HepG2 (cell line): ENCODE measurements around the gene NVL. TPM values are rescaled to one million over a fixed set of nuclear protein-coding genes. Genes with fewer than 3 reads are reported as not detected.

Experiments used
- ARHGAP35 ChIP-seq: sonication (generic); formaldehyde crosslinking; IDR thresholded peaks from 2 replicates; pipeline ENCODE4 v1.9.0; 2022; ENCODE audit warnings: mild to moderate bottlenecking, inconsistent platforms, moderate library complexity, missing genetic modification reagents, borderline replicate concordance
- GTF2F1 ChIP-seq: fragments of 150-350 bp; IDR thresholded peaks from 2 replicates; pipeline ENCODE4 v1.6.1; 2014; ENCODE audit warnings: low read length
- HNRNPH1 ChIP-seq: fragments of 200-400 bp; formaldehyde crosslinking; optimal IDR thresholded peaks from 2 replicates; pipeline ENCODE3; 2017; ENCODE audit warnings: mild to moderate bottlenecking, low read depth, low read length
- POGZ ChIP-seq: sonication (generic); formaldehyde crosslinking; IDR thresholded peaks from 2 replicates; pipeline ENCODE4 v1.4.0; 2020; ENCODE audit warnings: mild to moderate bottlenecking, missing genetic modification reagents
- RFX1 ChIP-seq: fragments of 450-650 bp; IDR thresholded peaks from 2 replicates; pipeline ENCODE4 v1.6.1; 2017
- SETDB1 ChIP-seq: sonication (generic); formaldehyde crosslinking; IDR thresholded peaks from 2 replicates; pipeline ENCODE4 v1.5.1; 2020; ENCODE audit warnings: missing genetic modification reagents, mild to moderate bottlenecking, borderline replicate concordance
- SMARCC2 ChIP-seq: fragments of 450-650 bp; IDR thresholded peaks from 2 replicates; pipeline ENCODE4 v1.6.1; 2017; ENCODE audit warnings: antibody characterized with exemption, mild to moderate bottlenecking
- SRSF1 ChIP-seq: fragments of 200-400 bp; formaldehyde crosslinking; optimal IDR thresholded peaks from 2 replicates; pipeline ENCODE3; 2017; ENCODE audit warnings: mild to moderate bottlenecking, low read depth, low read length, moderate library complexity
- ZNF549 ChIP-seq: sonication (generic); formaldehyde crosslinking; IDR thresholded peaks from 2 replicates; pipeline ENCODE4 v1.5.0; 2020; ENCODE audit warnings: missing genetic modification reagents
- ZNF615 ChIP-seq: sonication (generic); formaldehyde crosslinking; IDR thresholded peaks from 2 replicates; pipeline ENCODE4 v1.5.0; 2020; ENCODE audit warnings: mild to moderate bottlenecking, missing genetic modification reagents, borderline replicate concordance
- ZNF839 ChIP-seq: sonication (generic); formaldehyde crosslinking; IDR thresholded peaks from 2 replicates; pipeline ENCODE4 v1.4.0; 2020; ENCODE audit warnings: missing genetic modification reagents, mild to moderate bottlenecking, borderline replicate concordance
- polyA plus RNA-seq, 8 experiments: library from polyadenylated mRNA; depleted of rRNA in 3 of 8; stranded (reverse) in 7 of 8; unstranded in 1 of 8; fragments of >200 nt; fragmentation: Illumina TruSeq in 4 of 8; extraction: Trizol in 4 of 8; gene quantifications; 2 replicates each; pipeline versions ENCODE4 v1.2.1 to v1.2.3, GENCODE V29; 2011 to 2016; ENCODE audit warnings: low read depth in 4 of 8, missing spikeins in 1 of 8, mixed read lengths in 1 of 8; ENCODE audit not compliant: insufficient read depth in 1 of 8
- total RNA-seq, 5 experiments: library from RNA; depleted of rRNA; stranded (reverse); fragments of >200 nt; fragmentation: Illumina TruSeq; extraction: Trizol; gene quantifications; 2 replicates each; pipeline ENCODE4 v1.2.3, GENCODE V29; 2016; ENCODE audit warnings: low read depth in 1 of 5
- TF ChIP-seq, protein P1 (sequence below): sonication (generic); formaldehyde crosslinking; IDR thresholded peaks from 2 replicates; pipeline ENCODE4 v1.8.0; 2022; ENCODE audit warnings: missing genetic modification reagents, mild to moderate bottlenecking, moderate library complexity, borderline replicate concordance
- TF ChIP-seq, protein P2 (sequence below): fragments of 450-650 bp; IDR thresholded peaks from 2 replicates; pipeline ENCODE4 v1.6.1; 2017
- TF ChIP-seq, protein P3 (sequence below): sonication (generic); formaldehyde crosslinking; IDR thresholded peaks from 2 replicates; pipeline ENCODE4 v1.4.0; 2020; ENCODE audit warnings: low read depth, mild to moderate bottlenecking, missing genetic modification reagents
- TF ChIP-seq, protein P4 (sequence below): sonication (generic); formaldehyde crosslinking; IDR thresholded peaks from 2 replicates; pipeline ENCODE4 v1.8.0; 2022; ENCODE audit warnings: mild to moderate bottlenecking, missing genetic modification reagents, moderate library complexity
- TF ChIP-seq, protein P5 (sequence below): sonication (generic); formaldehyde crosslinking; conservative IDR thresholded peaks from 2 replicates; pipeline ENCODE4 v1.5.0; 2020; ENCODE audit warnings: missing genetic modification reagents
- TF ChIP-seq, protein P6 (sequence below), 2 experiments: sonication (generic) in 1 of 2; formaldehyde crosslinking in 1 of 2; IDR thresholded peaks; 2 replicates each; pipeline versions ENCODE4 v1.4.0 to v1.6.1; 2018 to 2020; ENCODE audit warnings: missing genetic modification reagents in 2 of 2, borderline replicate concordance in 1 of 2, low read depth in 1 of 2, mild to moderate bottlenecking in 1 of 2, missing biosample characterization in 1 of 2
- TF ChIP-seq, protein P7 (sequence below): sonication (generic); formaldehyde crosslinking; IDR thresholded peaks from 2 replicates; pipeline ENCODE4 v1.4.0; 2020; ENCODE audit warnings: mild to moderate bottlenecking, missing genetic modification reagents

The NVL gene
- total and polyA plus RNA-seq, 2 of the 13 experiments (the other 11 are each of a cell fraction or from before 2014, with no cell fraction given), result 8.3 to 21.0 TPM

DNA sequence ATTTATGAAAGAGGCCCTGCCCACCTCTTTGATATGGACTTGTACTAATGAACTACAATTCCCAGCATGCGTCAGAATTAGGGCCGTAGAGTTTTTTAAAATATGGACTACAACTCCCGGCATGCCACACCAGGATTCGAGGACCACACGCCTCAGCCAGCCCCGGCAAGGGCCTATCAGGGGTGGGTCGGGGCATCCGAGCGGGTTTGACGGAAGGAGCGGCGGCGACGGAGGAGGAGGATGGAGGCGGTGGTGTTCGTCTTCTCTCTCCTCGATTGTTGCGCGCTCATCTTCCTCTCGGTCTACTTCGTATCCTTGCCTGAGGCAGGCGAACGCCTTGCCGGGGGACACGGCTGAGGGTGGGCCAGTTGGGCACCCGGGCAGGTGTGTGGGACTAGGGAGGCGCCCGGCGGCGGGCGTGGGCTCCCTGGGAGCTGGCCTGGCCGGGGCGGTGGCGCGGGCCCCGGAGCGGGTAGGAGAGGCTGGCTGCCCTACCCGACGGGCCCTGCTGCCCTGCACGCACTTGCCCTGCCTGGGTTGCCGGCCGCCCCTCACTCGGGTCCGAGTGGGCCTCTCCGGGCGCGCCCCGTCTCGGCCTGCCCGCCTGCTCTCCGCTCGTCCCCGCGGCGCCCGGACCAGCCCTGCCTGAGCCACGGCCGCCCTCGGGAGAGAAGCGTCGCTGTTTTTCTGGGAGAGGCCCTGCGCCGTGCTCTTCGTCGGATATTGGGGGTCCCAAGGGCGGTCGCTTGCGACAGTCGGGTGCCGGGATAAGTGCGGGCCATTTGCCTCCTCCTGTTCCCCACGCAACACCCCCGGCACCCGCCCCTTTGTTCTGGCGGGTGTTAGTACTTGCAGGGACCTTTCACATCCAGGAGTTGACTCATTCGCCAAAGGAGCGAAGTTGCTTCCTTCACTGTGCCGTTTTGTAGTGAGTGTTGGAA, 27.0 kb upstream of the NVL start, which contains the start of gene CNIH4 (continued):
- TF ChIP-seq, protein P1, sequence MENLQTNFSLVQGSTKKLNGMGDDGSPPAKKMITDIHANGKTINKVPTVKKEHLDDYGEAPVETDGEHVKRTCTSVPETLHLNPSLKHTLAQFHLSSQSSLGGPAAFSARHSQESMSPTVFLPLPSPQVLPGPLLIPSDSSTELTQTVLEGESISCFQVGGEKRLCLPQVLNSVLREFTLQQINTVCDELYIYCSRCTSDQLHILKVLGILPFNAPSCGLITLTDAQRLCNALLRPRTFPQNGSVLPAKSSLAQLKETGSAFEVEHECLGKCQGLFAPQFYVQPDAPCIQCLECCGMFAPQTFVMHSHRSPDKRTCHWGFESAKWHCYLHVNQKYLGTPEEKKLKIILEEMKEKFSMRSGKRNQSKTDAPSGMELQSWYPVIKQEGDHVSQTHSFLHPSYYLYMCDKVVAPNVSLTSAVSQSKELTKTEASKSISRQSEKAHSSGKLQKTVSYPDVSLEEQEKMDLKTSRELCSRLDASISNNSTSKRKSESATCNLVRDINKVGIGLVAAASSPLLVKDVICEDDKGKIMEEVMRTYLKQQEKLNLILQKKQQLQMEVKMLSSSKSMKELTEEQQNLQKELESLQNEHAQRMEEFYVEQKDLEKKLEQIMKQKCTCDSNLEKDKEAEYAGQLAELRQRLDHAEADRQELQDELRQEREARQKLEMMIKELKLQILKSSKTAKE (CRISPR knock-in tag), result no peak
- TF ChIP-seq ARHGAP35 (CRISPR knock-in tag) (peak; percentile 66; the same call in 1 of the 2 replicates), HNRNPH1 (no peak), SMARCC2 (no peak), ZNF549 (CRISPR knock-in tag) (no peak), SRSF1 (peak; percentile 56), SETDB1 (CRISPR knock-in tag) (no peak), GTF2F1 (no peak), ZNF839 (no peak), ZNF615 (no peak), RFX1 (no peak), POGZ (CRISPR knock-in tag) (0 out of 2 replicates have a peak, but pooled peaks have one; percentile 38)
- TF ChIP-seq, protein P2, sequence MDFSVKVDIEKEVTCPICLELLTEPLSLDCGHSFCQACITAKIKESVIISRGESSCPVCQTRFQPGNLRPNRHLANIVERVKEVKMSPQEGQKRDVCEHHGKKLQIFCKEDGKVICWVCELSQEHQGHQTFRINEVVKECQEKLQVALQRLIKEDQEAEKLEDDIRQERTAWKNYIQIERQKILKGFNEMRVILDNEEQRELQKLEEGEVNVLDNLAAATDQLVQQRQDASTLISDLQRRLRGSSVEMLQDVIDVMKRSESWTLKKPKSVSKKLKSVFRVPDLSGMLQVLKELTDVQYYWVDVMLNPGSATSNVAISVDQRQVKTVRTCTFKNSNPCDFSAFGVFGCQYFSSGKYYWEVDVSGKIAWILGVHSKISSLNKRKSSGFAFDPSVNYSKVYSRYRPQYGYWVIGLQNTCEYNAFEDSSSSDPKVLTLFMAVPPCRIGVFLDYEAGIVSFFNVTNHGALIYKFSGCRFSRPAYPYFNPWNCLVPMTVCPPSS, result no peak
- TF ChIP-seq, protein P3, sequence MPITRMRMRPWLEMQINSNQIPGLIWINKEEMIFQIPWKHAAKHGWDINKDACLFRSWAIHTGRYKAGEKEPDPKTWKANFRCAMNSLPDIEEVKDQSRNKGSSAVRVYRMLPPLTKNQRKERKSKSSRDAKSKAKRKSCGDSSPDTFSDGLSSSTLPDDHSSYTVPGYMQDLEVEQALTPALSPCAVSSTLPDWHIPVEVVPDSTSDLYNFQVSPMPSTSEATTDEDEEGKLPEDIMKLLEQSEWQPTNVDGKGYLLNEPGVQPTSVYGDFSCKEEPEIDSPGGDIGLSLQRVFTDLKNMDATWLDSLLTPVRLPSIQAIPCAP (CRISPR knock-in tag), result 0 out of 2 replicates have a peak, but pooled peaks have one; percentile 68
- TF ChIP-seq, protein P4, sequence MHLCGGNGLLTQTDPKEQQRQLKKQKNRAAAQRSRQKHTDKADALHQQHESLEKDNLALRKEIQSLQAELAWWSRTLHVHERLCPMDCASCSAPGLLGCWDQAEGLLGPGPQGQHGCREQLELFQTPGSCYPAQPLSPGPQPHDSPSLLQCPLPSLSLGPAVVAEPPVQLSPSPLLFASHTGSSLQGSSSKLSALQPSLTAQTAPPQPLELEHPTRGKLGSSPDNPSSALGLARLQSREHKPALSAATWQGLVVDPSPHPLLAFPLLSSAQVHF (CRISPR knock-in tag), result 0 out of 2 replicates have a peak, but pooled peaks have one; percentile 46
- TF ChIP-seq, protein P5, sequence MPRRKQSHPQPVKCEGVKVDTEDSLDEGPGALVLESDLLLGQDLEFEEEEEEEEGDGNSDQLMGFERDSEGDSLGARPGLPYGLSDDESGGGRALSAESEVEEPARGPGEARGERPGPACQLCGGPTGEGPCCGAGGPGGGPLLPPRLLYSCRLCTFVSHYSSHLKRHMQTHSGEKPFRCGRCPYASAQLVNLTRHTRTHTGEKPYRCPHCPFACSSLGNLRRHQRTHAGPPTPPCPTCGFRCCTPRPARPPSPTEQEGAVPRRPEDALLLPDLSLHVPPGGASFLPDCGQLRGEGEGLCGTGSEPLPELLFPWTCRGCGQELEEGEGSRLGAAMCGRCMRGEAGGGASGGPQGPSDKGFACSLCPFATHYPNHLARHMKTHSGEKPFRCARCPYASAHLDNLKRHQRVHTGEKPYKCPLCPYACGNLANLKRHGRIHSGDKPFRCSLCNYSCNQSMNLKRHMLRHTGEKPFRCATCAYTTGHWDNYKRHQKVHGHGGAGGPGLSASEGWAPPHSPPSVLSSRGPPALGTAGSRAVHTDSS, result no peak
- TF ChIP-seq, protein P6, sequence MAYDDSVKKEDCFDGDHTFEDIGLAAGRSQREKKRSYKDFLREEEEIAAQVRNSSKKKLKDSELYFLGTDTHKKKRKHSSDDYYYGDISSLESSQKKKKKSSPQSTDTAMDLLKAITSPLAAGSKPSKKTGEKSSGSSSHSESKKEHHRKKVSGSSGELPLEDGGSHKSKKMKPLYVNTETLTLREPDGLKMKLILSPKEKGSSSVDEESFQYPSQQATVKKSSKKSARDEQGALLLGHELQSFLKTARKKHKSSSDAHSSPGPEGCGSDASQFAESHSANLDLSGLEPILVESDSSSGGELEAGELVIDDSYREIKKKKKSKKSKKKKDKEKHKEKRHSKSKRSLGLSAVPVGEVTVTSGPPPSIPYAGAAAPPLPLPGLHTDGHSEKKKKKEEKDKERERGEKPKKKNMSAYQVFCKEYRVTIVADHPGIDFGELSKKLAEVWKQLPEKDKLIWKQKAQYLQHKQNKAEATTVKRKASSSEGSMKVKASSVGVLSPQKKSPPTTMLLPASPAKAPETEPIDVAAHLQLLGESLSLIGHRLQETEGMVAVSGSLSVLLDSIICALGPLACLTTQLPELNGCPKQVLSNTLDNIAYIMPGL (CRISPR knock-in tag; IDR thresholded peaks at IDR 0.05; ENCODE audit: borderline replicate concordance in 1 of 2, low read depth in 1 of 2), result peak; percentile 77
- TF ChIP-seq, protein P7, sequence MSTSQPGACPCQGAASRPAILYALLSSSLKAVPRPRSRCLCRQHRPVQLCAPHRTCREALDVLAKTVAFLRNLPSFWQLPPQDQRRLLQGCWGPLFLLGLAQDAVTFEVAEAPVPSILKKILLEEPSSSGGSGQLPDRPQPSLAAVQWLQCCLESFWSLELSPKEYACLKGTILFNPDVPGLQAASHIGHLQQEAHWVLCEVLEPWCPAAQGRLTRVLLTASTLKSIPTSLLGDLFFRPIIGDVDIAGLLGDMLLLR (CRISPR knock-in tag), result peak; percentile 47; the same call in 1 of the 2 replicates
